Measurements from ENCODE around the gene MB.
A peak's percentile ranks its signal among the peaks of the same experiment; 100 is the strongest.

Gene MB

GRCh38 chr22:35599364-35599763 is 17.8 kb downstream of the MB start:
- TF ChIP-seq ZNF501 (tag by site-specific recombination; IDR thresholded peaks at IDR 0.05) (no peak), ZNF10 (tag by site-specific recombination; IDR thresholded peaks at IDR 0.05) (peak; percentile 95; the same call in 1 of the 2 replicates)
- Histone ChIP-seq H3K36me3 (ENCODE audit: control insufficient read depth in 2 of 2, insufficient read depth in 1 of 2, low read length in 2 of 2) (no peaks in the 10 kb centered on the region), H3K4me3 (ENCODE audit: low read depth, low read length) (no peak overlapping the region), H3K9me3 (ENCODE audit: control insufficient read depth, insufficient read depth, low read depth, low read length) (no peaks in the 10 kb centered on the region), H3K4me1 (ENCODE audit: control insufficient read depth, insufficient read depth, low read length) (no peaks in the 10 kb centered on the region), H3K27ac (ENCODE audit: extremely low read depth, low read depth, low read length) (no peak overlapping the region)
- ChIA-PET POLR2A (no interaction called here), CTCF (interaction anchor here (1.0 kb wide), 1 partner anchor 23 kb away, joined by 3 read pairs; no protein-coding TSS in a partner anchor)

- Histone ChIP-seq H3K27ac (ENCODE audit: extremely low read depth, low read depth, low read length) (no peak overlapping the region), H3K4me1 (ENCODE audit: control insufficient read depth, insufficient read depth, low read length) (no peaks in the 10 kb centered on the region), H3K9me3 (ENCODE audit: control insufficient read depth, insufficient read depth, low read depth, low read length) (no peaks in the 10 kb centered on the region), H3K36me3 (ENCODE audit: control insufficient read depth in 2 of 2, insufficient read depth in 1 of 2, low read length in 2 of 2) (no peaks in the 10 kb centered on the region), H3K4me3 (ENCODE audit: low read depth, low read length) (no peak overlapping the region)
- TF ChIP-seq ZNF266 (tag by site-specific recombination; IDR thresholded peaks at IDR 0.05; ENCODE audit: low read depth) (no peak), ZNF19 (tag by site-specific recombination; IDR thresholded peaks at IDR 0.05; ENCODE audit: low read depth) (no peak), HIC1 (tag by site-specific recombination; IDR thresholded peaks at IDR 0.05) (no peak), ZNF292 (tag by site-specific recombination; IDR thresholded peaks at IDR 0.05; ENCODE audit: borderline replicate concordance, low read depth) (no peak), ZNF558 (tag by site-specific recombination; IDR thresholded peaks at IDR 0.05) (no peak), ZBTB10 (tag by site-specific recombination; IDR thresholded peaks at IDR 0.05) (no peak), SCRT2 (tag by site-specific recombination; IDR thresholded peaks at IDR 0.05) (no peak)
- ChIA-PET POLR2A (no interaction called here), CTCF (interaction anchor here (0.6 to 1.4 kb wide), 3 partner anchors 15 to 248 kb away, joined by 3 to 4 read pairs (median 3); no protein-coding TSS in a partner anchor)
Measured at GRCh38 chr22:35598396-35598710, 18.8 kb downstream of the MB start.

- Histone ChIP-seq H3K36me3 (ENCODE audit: control insufficient read depth in 2 of 2, insufficient read depth in 1 of 2, low read length in 2 of 2) (no peaks in the 10 kb centered on the region), H3K4me1 (ENCODE audit: control insufficient read depth, insufficient read depth, low read length) (no peaks in the 10 kb centered on the region), H3K4me3 (ENCODE audit: low read depth, low read length) (no peak overlapping the region), H3K27ac (ENCODE audit: extremely low read depth, low read depth, low read length) (no peak overlapping the region), H3K9me3 (ENCODE audit: control insufficient read depth, insufficient read depth, low read depth, low read length) (no peaks in the 10 kb centered on the region)
- ChIA-PET POLR2A (no interaction called here), CTCF (interaction anchor here (0.6 to 1.4 kb wide), 4 partner anchors 15 to 247 kb away, joined by 3 to 4 read pairs (median 4); no protein-coding TSS in a partner anchor)
- TF ChIP-seq GLIS1 (tag by site-specific recombination; IDR thresholded peaks at IDR 0.05) (peak; percentile 44; the same call in 1 of the 2 replicates), ZNF175 (tag by site-specific recombination; IDR thresholded peaks at IDR 0.05) (no peak), ZNF112 (tag by site-specific recombination; IDR thresholded peaks at IDR 0.05) (no peak), HOXC10 (CRISPR knock-in tag; IDR thresholded peaks at IDR 0.05) (no peak), BCL11A (tag by site-specific recombination; IDR thresholded peaks at IDR 0.05; ENCODE audit: low read depth) (no peak), ZNF23 (tag by site-specific recombination; IDR thresholded peaks at IDR 0.05; ENCODE audit: borderline replicate concordance) (no peak)
Measured at GRCh38 chr22:35597692-35598395, 19.3 kb downstream of the MB start.

Data from HEK293 (cell line).